Stimulated activated CD4-positive, alpha-beta T cell treated with anti-CD3 and anti-CD28 coated beads, TNF-alpha, amount 100 ng/mL, for 1 hour (primary cell): ENCODE measurements around the gene FARSB.
"Not testable (repeated sequence)": the region's sequence is repeated elsewhere in the genome, so short reads cannot be mapped to it uniquely, and the experiment has no call there.

ENCODE experiments used
- DNase-seq, 3 donors: peaks; one replicate each; pipeline ENCODE4 v3.0.0-alpha.2; 2020; ENCODE audit warnings: low read depth in 3 of 3, low spot score in 1 of 3

The FARSB gene

GRCh38 chr2:222609381-222609780 is 46.5 kb downstream of the FARSB start:
- no peak for DNase-seq

- no peak for DNase-seq
These were observed 47.8 kb downstream of the FARSB start for GRCh38 chr2:222608081-222608480.

GRCh38 chr2:222606306-222606705 is 49.6 kb downstream of the FARSB start:
- DNase-seq: no peak

GRCh38 chr2:222604749-222605515 is 51.0 kb downstream of the FARSB start:
- no peak for DNase-seq

GRCh38 chr2:222603501-222603900 is 52.4 kb downstream of the FARSB start:
- DNase-seq: no peak

GRCh38 chr2:222598611-222599010 is 57.3 kb downstream of the FARSB start:
- no peak for DNase-seq

- no peak for DNase-seq
These were observed 60.3 kb downstream of the FARSB start for GRCh38 chr2:222595581-222595980.

- DNase-seq: no peak
These were observed 61.2 kb downstream of the FARSB start for GRCh38 chr2:222594679-222595078.

GRCh38 chr2:222592176-222592575 is 63.7 kb downstream of the FARSB start:
- DNase-seq: no peak

GRCh38 chr2:222591661-222592060 is 64.2 kb downstream of the FARSB start:
- DNase-seq: no peak

- DNase-seq: not testable (repeated sequence)
These were observed 71.3 kb downstream of the FARSB start for GRCh38 chr2:222584589-222584988.

- no peak for DNase-seq
These were observed 73.0 kb downstream of the FARSB start for GRCh38 chr2:222582928-222583327.

GRCh38 chr2:222577341-222577740 is 78.6 kb downstream of the FARSB start:
- DNase-seq: no peak

GRCh38 chr2:222576171-222577081 is 79.5 kb downstream of the FARSB start:
- no peak for DNase-seq

GRCh38 chr2:222575618-222576017 is 80.3 kb downstream of the FARSB start:
- no peak for DNase-seq

GRCh38 chr2:222572751-222573174 is 83.1 kb downstream of the FARSB start:
- no peak for DNase-seq

GRCh38 chr2:222572264-222572721 is 83.6 kb downstream of the FARSB start:
- no peak for DNase-seq

- no peak for DNase-seq
These were observed 86.1 kb downstream of the FARSB start for GRCh38 chr2:222569826-222570225.

- DNase-seq: no peak
These were observed 87.0 kb downstream of the FARSB start for GRCh38 chr2:222568865-222569264.

GRCh38 chr2:222566229-222566628 is 89.7 kb downstream of the FARSB start:
- no peak for DNase-seq

- no peak for DNase-seq
These were observed 92.0 kb downstream of the FARSB start for GRCh38 chr2:222563936-222564335.

GRCh38 chr2:222563106-222563718 is 92.7 kb downstream of the FARSB start:
- no peak for DNase-seq
